ENCODE results near the gene LSS. TPM values are rescaled to one million over a fixed set of nuclear protein-coding genes. Genes with fewer than 3 reads are reported as not detected.

LSS gene
- total RNA-seq, 2 donors from 2014 or later, result 56.7 to 85.2 TPM

DNA sequence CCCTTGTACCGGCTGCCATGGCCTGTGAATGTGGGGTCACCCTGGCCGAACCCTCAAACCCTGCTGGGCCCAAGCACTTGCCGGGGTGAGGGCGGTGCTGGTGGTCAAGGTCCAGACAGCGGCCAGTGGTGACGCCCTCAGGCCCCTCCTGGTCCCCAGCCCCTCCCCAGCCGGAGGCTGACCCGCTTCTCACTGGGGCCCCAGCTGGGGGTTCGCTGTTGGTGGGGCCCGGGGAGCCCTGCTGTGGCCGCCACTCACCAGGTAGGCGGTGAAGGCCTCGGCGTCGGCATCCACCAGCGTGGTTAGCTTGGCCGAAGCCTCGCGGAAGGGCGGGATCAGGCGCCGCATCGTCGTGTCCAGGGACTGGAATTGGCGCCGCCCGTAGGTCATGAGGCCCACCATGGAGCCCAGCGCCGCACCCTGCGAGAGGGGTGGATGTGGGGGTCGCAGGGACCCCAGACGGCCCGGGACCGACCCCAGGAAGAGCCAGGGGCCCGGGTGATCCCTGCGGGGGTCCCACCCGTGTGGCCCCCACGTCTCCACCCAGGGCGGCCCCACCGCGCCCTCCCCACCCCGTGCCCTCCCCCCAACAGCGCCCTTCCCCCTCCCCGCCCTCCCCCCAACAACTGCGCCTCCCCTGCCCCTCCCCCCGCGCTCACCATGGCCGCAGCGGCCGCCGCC is 83.3 kb downstream of the LSS start:
- no peak for DNase-seq
- 94 to 96% methylated on average over 19 to 41 of the region's 51 CpGs for WGBS, 2 experiments (ENCODE audit: insufficient coverage in 1 of 2, insufficient read length in 1 of 2)
- Histone ChIP-seq H3K36me3 (ENCODE audit: control insufficient read depth, insufficient read depth, low read length) (no peaks in the 10 kb centered on the region), H3K27ac (ENCODE audit: low read depth, low read length) (no peak overlapping the region), H3K4me1 (ENCODE audit: control insufficient read depth, insufficient read depth, low read length) (no peaks in the 10 kb centered on the region), H3K9ac (ENCODE audit: extremely low read depth, low read length, poor library complexity, severe bottlenecking) (no peak overlapping the region), H3K27me3 (ENCODE audit: control insufficient read depth, insufficient read depth, low read length, poor library complexity, severe bottlenecking) (no peaks in the 10 kb centered on the region), H3K9me3 (ENCODE audit: control insufficient read depth, low read length) (no peaks in the 10 kb centered on the region), H3K4me3 (ENCODE audit: low read length) (no peak overlapping the region)
- no peaks in the 10 kb centered on the region for H3K36me3 Mint-ChIP-seq (ENCODE audit: low read depth)
- H3K4me3 Mint-ChIP-seq, result no peak overlapping the region
- TF ChIP-seq, protein P1, sequence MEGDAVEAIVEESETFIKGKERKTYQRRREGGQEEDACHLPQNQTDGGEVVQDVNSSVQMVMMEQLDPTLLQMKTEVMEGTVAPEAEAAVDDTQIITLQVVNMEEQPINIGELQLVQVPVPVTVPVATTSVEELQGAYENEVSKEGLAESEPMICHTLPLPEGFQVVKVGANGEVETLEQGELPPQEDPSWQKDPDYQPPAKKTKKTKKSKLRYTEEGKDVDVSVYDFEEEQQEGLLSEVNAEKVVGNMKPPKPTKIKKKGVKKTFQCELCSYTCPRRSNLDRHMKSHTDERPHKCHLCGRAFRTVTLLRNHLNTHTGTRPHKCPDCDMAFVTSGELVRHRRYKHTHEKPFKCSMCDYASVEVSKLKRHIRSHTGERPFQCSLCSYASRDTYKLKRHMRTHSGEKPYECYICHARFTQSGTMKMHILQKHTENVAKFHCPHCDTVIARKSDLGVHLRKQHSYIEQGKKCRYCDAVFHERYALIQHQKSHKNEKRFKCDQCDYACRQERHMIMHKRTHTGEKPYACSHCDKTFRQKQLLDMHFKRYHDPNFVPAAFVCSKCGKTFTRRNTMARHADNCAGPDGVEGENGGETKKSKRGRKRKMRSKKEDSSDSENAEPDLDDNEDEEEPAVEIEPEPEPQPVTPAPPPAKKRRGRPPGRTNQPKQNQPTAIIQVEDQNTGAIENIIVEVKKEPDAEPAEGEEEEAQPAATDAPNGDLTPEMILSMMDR (conservative IDR thresholded peaks at IDR 0.05), result no peak
- peaks cover 17% of the 10 kb centered on the region for H3K27me3 Mint-ChIP-seq (ENCODE audit: insufficient read depth)
- no peak overlapping the region for H3K27ac Mint-ChIP-seq
- peaks cover 9% of the 10 kb centered on the region for H3K9me3 Mint-ChIP-seq
- H3K4me1 Mint-ChIP-seq, result peaks cover 8% of the 10 kb centered on the region

DNA sequence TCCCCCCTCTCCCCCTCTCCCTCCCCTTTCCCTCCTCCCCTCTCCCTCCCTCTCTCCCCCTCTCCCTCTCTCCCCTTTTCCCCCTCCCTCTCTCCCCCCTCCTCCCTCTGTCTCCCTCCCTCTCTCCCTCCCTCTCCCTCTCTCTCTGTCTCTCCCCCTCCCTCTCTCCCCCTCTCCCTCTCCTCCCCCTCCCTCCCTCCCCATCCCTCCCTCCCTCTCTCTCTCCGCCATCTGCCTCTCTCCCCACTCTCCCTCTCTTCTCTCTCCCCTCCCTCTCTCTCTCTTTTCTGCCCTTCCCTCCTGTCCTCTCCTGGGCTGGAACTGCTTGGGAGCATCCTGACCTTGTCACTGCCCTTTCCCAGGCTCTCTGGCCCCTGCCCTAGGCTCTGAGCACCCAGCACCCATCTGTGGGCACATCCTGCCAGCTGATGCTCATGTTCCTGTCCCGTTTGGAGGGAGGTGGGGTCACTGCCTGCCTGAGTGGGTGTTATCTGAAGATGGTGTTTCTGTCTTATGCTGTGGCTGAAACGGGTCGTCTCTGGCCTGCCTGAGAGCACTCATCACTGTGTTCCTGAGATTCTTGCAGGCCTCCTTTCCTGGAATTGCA is 84.0 kb downstream of the LSS start:
- no peaks in the 10 kb centered on the region for H3K9me3 ChIP-seq (ENCODE audit: control insufficient read depth, low read length)
- peaks cover 11% of the 10 kb centered on the region for H3K4me1 Mint-ChIP-seq
- DNase-seq, result no peak
- H3K9me3 Mint-ChIP-seq, result peaks cover 9% of the 10 kb centered on the region
- H3K4me1 ChIP-seq (ENCODE audit: control insufficient read depth, insufficient read depth, low read length), result no peaks in the 10 kb centered on the region
- H3K36me3 Mint-ChIP-seq (ENCODE audit: low read depth), result no peaks in the 10 kb centered on the region
- H3K27ac ChIP-seq (ENCODE audit: low read depth, low read length), result no peak overlapping the region
- TF ChIP-seq, protein P1 (conservative IDR thresholded peaks at IDR 0.05), result no peak
- no peak overlapping the region for H3K4me3 ChIP-seq (ENCODE audit: low read length)
- no peaks in the 10 kb centered on the region for H3K36me3 ChIP-seq (ENCODE audit: control insufficient read depth, insufficient read depth, low read length)
- no peak overlapping the region for H3K27ac Mint-ChIP-seq
- no peak overlapping the region for H3K4me3 Mint-ChIP-seq
- peaks cover 24% of the 10 kb centered on the region for H3K27me3 Mint-ChIP-seq (ENCODE audit: insufficient read depth)
- H3K9ac ChIP-seq (ENCODE audit: extremely low read depth, low read length, poor library complexity, severe bottlenecking), result no peak overlapping the region
- WGBS, 2 experiments (ENCODE audit: insufficient coverage in 1 of 2, insufficient read length in 1 of 2), result 40 to 48% methylated on average over 3 of the region's 4 CpGs
- no peaks in the 10 kb centered on the region for H3K27me3 ChIP-seq (ENCODE audit: control insufficient read depth, insufficient read depth, low read length, poor library complexity, severe bottlenecking)

DNA sequence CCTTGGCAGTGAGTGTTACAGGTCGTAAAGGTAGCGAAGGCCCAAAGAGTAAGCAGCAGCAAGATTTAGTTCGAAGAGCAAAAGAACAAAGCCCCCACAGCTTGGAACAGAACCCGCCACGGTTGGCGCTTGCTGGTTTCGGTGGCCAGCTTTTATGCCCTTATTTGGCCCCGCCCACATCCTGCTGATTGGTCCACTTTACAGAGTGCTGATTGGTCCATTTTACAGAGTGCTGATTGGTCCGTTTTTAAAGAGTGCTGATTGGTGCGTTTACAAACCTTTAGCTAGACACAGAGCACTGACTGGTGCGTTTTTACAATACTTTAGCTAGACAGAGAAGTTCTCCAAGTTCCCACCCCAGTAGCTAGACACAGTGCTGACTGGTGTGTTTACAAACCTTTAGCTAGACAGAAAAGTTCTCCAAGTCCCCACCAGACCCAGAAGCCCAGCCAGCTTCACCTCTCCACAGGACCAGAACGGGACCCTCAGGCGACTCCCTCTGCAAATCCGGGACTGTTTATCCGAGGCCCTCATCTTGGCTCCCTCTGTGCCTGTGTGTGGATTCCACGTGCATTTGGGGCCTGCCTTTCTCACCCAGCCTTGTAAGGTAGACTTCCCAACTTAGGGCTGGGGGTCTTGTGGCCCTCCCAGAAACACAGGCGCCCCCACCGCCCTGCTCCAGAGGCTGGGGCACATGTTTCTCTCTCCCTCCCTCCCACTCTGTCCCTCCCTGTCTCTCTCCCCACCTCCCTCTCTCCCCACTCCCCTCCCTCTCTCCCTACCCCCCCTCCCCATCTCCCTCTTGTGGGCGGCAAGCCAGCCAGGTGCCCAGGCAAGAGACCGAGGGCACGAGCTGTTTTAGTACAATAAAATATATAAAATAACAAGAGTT is 85.7 kb downstream of the LSS start:
- Histone ChIP-seq H3K4me3 (ENCODE audit: low read length) (no peak overlapping the region), H3K9ac (ENCODE audit: extremely low read depth, low read length, poor library complexity, severe bottlenecking) (no peak overlapping the region), H3K27me3 (ENCODE audit: control insufficient read depth, insufficient read depth, low read length, poor library complexity, severe bottlenecking) (no peaks in the 10 kb centered on the region), H3K27ac (ENCODE audit: low read depth, low read length) (no peak overlapping the region), H3K9me3 (ENCODE audit: control insufficient read depth, low read length) (no peaks in the 10 kb centered on the region), H3K4me1 (ENCODE audit: control insufficient read depth, insufficient read depth, low read length) (no peaks in the 10 kb centered on the region), H3K36me3 (ENCODE audit: control insufficient read depth, insufficient read depth, low read length) (no peaks in the 10 kb centered on the region)
- TF ChIP-seq, protein P1 (conservative IDR thresholded peaks at IDR 0.05), result no peak
- H3K36me3 Mint-ChIP-seq (ENCODE audit: low read depth), result no peaks in the 10 kb centered on the region
- peak overlapping the region; percentile 70 for H3K27ac Mint-ChIP-seq
- H3K27me3 Mint-ChIP-seq (ENCODE audit: insufficient read depth), result peaks cover 28% of the 10 kb centered on the region
- H3K4me1 Mint-ChIP-seq, result peaks cover 11% of the 10 kb centered on the region
- DNase-seq, result no peak
- peaks cover 9% of the 10 kb centered on the region for H3K9me3 Mint-ChIP-seq
- H3K4me3 Mint-ChIP-seq, result peak overlapping the region; percentile 55
- 91 to 93% methylated on average over 14 to 18 of the region's 21 CpGs for WGBS, 2 experiments (ENCODE audit: insufficient coverage in 1 of 2, insufficient read length in 1 of 2)

All from endodermal cell (in vitro differentiated cells).